ENCODE measurements around the gene DLK2. TPM values are rescaled to one million over a fixed set of nuclear protein-coding genes. Genes with fewer than 3 reads are reported as not detected.

DLK2 gene
- total and polyA plus RNA-seq, 2 donors (not counting 3 experiments of a cell fraction or from before 2014, with no cell fraction given), result 0.36 TPM; not detected in 1

DNA sequence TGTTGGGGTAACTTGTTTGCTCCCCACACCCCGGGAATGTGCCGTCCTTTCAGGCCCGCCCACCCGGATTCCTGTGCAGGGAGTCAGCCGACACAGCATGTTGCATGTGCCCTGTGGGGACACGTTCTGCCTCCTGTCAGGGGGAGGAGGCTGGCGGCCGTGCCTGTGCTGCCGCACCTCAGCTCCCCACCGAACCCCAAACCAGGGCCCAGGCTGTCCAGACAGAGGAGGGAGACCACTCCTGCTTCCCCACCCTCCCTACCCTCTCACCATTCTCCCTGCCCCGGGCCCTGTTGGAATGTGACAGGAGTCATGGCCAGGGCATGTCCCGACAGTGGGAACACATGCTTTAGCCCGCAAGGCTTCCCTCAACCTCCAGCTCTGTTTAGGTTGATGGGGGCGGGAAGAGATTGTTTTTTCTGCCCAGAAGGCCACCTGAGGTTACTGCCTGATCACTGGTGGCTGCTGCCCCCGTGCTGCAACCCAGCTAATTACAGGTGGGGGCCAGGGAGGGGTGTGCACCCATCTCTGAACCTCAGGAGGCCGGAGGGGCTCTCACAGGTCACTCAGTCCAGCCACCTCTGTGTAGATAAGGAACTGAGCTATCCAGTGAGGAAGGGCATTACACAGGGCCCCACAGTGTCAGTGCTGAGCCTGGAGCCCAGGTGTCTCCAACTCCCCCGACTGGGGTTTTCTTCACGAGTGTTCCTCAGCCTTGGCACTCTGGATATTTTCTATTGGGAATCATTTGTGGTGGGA, 41.2 kb upstream of the DLK2 start:
- FAIRE-seq (peak; percentile 12), DNase-seq (ENCODE audit: low read depth, low spot score) (peak; percentile 27)
- Histone ChIP-seq H3K4me2 (ENCODE audit: insufficient read depth, low read length) (no peak overlapping the region), H3K36me3 (ENCODE audit: control insufficient read depth in 2 of 2, extremely low read depth in 1 of 2, insufficient read depth in 2 of 2, low read length in 2 of 2) (peaks cover 0 to 4% of the 10 kb centered on the region in 2 experiments), H3K9me1 (replicated peaks; ENCODE audit: control insufficient read depth, extremely low read depth, insufficient read depth, low read length) (no peaks in the 10 kb centered on the region), H3K4me1 (ENCODE audit: control insufficient read depth, extremely low read depth, insufficient read depth, low read length) (peaks cover 27% of the 10 kb centered on the region), H3K27ac (ENCODE audit: insufficient read depth, low read depth, low read length) (no peak overlapping the region), H3K4me3 (replicated peaks in 1 of 3; ENCODE audit: insufficient read depth in 1 of 3, low read depth in 1 of 3, low read length in 3 of 3) (no peak overlapping the region), H3K9me3 (replicated peaks; ENCODE audit: control insufficient read depth, insufficient read depth, low read length) (no peaks in the 10 kb centered on the region), H3K9ac (replicated peaks; ENCODE audit: extremely low read depth, insufficient read depth, low read length) (no peak overlapping the region), H2AFZ (ENCODE audit: low read depth, low read length) (no peak overlapping the region), H3K79me2 (ENCODE audit: control insufficient read depth, insufficient read depth, low read length) (no peaks in the 10 kb centered on the region), H3K27me3 (ENCODE audit: control insufficient read depth in 2 of 2, insufficient read depth in 2 of 2, low read length in 2 of 2) (no peaks in the 10 kb centered on the region), H4K20me1 (replicated peaks; ENCODE audit: control insufficient read depth, extremely low read depth, insufficient read depth, low read length) (no peaks in the 10 kb centered on the region)
- BruUV-seq (replicated peaks), result no TSS peak
- ChIA-PET POLR2A (no interaction called here), CTCF (interaction anchor here (0.6 to 19.0 kb wide), 11 partner anchors 10 to 432 kb away, joined by 3 to 289 read pairs (median 4); partner anchors contain the start of genes ABCC10, DLK2, DNPH1 and LRRC73)
- TF ChIP-seq FOS (IDR thresholded peaks at IDR 0.05; ENCODE audit: borderline replicate concordance, insufficient read depth, low read length), result no peak
- TF ChIP-seq, protein P1, sequence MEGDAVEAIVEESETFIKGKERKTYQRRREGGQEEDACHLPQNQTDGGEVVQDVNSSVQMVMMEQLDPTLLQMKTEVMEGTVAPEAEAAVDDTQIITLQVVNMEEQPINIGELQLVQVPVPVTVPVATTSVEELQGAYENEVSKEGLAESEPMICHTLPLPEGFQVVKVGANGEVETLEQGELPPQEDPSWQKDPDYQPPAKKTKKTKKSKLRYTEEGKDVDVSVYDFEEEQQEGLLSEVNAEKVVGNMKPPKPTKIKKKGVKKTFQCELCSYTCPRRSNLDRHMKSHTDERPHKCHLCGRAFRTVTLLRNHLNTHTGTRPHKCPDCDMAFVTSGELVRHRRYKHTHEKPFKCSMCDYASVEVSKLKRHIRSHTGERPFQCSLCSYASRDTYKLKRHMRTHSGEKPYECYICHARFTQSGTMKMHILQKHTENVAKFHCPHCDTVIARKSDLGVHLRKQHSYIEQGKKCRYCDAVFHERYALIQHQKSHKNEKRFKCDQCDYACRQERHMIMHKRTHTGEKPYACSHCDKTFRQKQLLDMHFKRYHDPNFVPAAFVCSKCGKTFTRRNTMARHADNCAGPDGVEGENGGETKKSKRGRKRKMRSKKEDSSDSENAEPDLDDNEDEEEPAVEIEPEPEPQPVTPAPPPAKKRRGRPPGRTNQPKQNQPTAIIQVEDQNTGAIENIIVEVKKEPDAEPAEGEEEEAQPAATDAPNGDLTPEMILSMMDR (IDR thresholded peaks at IDR 0.05; ENCODE audit: extremely low read depth in 1 of 2, insufficient read depth in 1 of 2, low read depth in 1 of 2, low read length in 2 of 2), result peak; percentile 30 to 54
- dilution Hi-C loops (cut with MboI; ENCODE audit: extremely low pct_ligation_motif_present, low sequenced_read_pairs) (no loop called here), intact Hi-C loops (cut with micrococcal nuclease) (no loop called here)

GRCh38 chr6:43495409-43495941, 40.1 kb upstream of the DLK2 start:
- Histone ChIP-seq H3K9me1 (replicated peaks; ENCODE audit: control insufficient read depth, extremely low read depth, insufficient read depth, low read length) (no peaks in the 10 kb centered on the region), H3K9me3 (replicated peaks; ENCODE audit: control insufficient read depth, insufficient read depth, low read length) (no peaks in the 10 kb centered on the region), H3K36me3 (ENCODE audit: control insufficient read depth in 2 of 2, extremely low read depth in 1 of 2, insufficient read depth in 2 of 2, low read length in 2 of 2) (no peaks in the 10 kb centered on the region), H3K27ac (ENCODE audit: insufficient read depth, low read depth, low read length) (no peak overlapping the region), H3K4me2 (ENCODE audit: insufficient read depth, low read length) (no peak overlapping the region), H2AFZ (ENCODE audit: low read depth, low read length) (no peak overlapping the region), H3K4me3 (replicated peaks in 1 of 3; ENCODE audit: insufficient read depth in 1 of 3, low read depth in 1 of 3, low read length in 3 of 3) (no peak overlapping the region), H4K20me1 (replicated peaks; ENCODE audit: control insufficient read depth, extremely low read depth, insufficient read depth, low read length) (no peaks in the 10 kb centered on the region), H3K79me2 (ENCODE audit: control insufficient read depth, insufficient read depth, low read length) (no peaks in the 10 kb centered on the region), H3K9ac (replicated peaks; ENCODE audit: extremely low read depth, insufficient read depth, low read length) (no peak overlapping the region), H3K27me3 (ENCODE audit: control insufficient read depth in 2 of 2, insufficient read depth in 2 of 2, low read length in 2 of 2) (no peaks in the 10 kb centered on the region), H3K4me1 (ENCODE audit: control insufficient read depth, extremely low read depth, insufficient read depth, low read length) (peaks cover 27% of the 10 kb centered on the region)
- TF ChIP-seq FOS (IDR thresholded peaks at IDR 0.05; ENCODE audit: borderline replicate concordance, insufficient read depth, low read length) (no peak), MYC (IDR thresholded peaks at IDR 0.05; ENCODE audit: low read depth, low read length) (no peak), POLR2AphosphoS5 (IDR thresholded peaks at IDR 0.05; ENCODE audit: insufficient read depth, low read depth, low read length) (no peak), POLR2A (IDR thresholded peaks at IDR 0.05; ENCODE audit: low read depth, low read length) (no peak), JUN (IDR thresholded peaks at IDR 0.05; ENCODE audit: borderline replicate concordance, insufficient read depth, insufficient read length, low read depth) (no peak), GATA2 (IDR thresholded peaks at IDR 0.05; ENCODE audit: insufficient read depth, insufficient read length, low read depth, low read length) (no peak), EZH2 (IDR thresholded peaks at IDR 0.05; ENCODE audit: borderline replicate concordance, low read depth, low read length, severe bottlenecking) (no peak)
- TF ChIP-seq, protein P2, sequence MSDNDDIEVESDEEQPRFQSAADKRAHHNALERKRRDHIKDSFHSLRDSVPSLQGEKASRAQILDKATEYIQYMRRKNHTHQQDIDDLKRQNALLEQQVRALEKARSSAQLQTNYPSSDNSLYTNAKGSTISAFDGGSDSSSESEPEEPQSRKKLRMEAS (IDR thresholded peaks at IDR 0.05; ENCODE audit: insufficient read depth, insufficient read length), result no peak
- TF ChIP-seq, protein P1 (IDR thresholded peaks at IDR 0.05; ENCODE audit: extremely low read depth in 1 of 2, insufficient read depth in 1 of 2, low read depth in 1 of 2, low read length in 2 of 2), result no peak
- POLR2A ChIA-PET, result no interaction called here
- no peak for FAIRE-seq
- no peak for DNase-seq (ENCODE audit: low read depth, low spot score)
- dilution Hi-C loops (cut with MboI; ENCODE audit: extremely low pct_ligation_motif_present, low sequenced_read_pairs), result no loop called here
- CTCF ChIA-PET, result interaction anchor here (1.0 to 19.0 kb wide), 6 partner anchors 11 to 232 kb away, joined by 3 to 289 read pairs (median 9); partner anchors contain the start of gene DLK2
- no TSS peak for BruUV-seq (replicated peaks)
- intact Hi-C loops (cut with micrococcal nuclease), result no loop called here
